GM13976 (cell line): ENCODE results near the gene SEC14L5.

Experiments used
- DNase-seq: peaks from one replicate; pipeline ENCODE4 v3.0.0; 2012; ENCODE audit warnings: low spot score
- CTCF ChIP-seq: IDR thresholded peaks from 2 replicates; pipeline ENCODE4 v1.5.1; 2012; ENCODE audit warnings: borderline replicate concordance, mild to moderate bottlenecking; ENCODE audit not compliant: insufficient read depth; ENCODE audit errors: extremely low read depth, missing control alignments, control extremely low read depth
- in situ Hi-C: fragments of 300-500 bp; cut with MboI; formaldehyde crosslinking; loops from one replicate; pipeline ENCODE4 v1.12.0; 2022; ENCODE audit warnings: low sequenced_read_pairs, mixed read lengths, inconsistent platforms; ENCODE audit not compliant: unreplicated experiment

The SEC14L5 gene

GRCh38 chr16:5062790-5063765, 104.9 kb downstream of the SEC14L5 start:
- in situ Hi-C loops = no loop called here
- TF ChIP-seq CTCF = no peak
- DNase-seq = no peak

GRCh38 chr16:5064915-5065314, 106.8 kb downstream of the SEC14L5 start:
- in situ Hi-C loops = no loop called here
- no peak for TF ChIP-seq CTCF
- no peak for DNase-seq

- TF ChIP-seq CTCF = no peak
- in situ Hi-C loops = no loop called here
- DNase-seq = no peak
These were observed 107.2 kb downstream of the SEC14L5 start for GRCh38 chr16:5065326-5065725.

- no peak for TF ChIP-seq CTCF
- in situ Hi-C loops = no loop called here
- no peak for DNase-seq
These were observed 107.7 kb downstream of the SEC14L5 start, which contains the start of gene C16orf89 for GRCh38 chr16:5065813-5066212. TSS of gene C16orf89 (minus strand) at chr16:5065956. CDS start at chr16:5065908, 48 bp downstream.

GRCh38 chr16:5066511-5066910, 108.4 kb downstream of the SEC14L5 start:
- peak; percentile 1 for DNase-seq
- no peak for TF ChIP-seq CTCF
- in situ Hi-C loops = no loop called here
